Left ventricle myocardium inferior (tissue), 1 donor: ENCODE data around the gene SORT1. TPM values are rescaled to one million over a fixed set of nuclear protein-coding genes. Genes with fewer than 3 reads are reported as not detected.
"Not testable (repeated sequence)": the region's sequence is repeated elsewhere in the genome, so short reads cannot be mapped to it uniquely, and the experiment has no call there.

Experiments used
- DNase-seq: peaks from one replicate; pipeline ENCODE4 v3.0.0-alpha.2; 2020
- H3K27ac ChIP-seq: fragments of 200-600 bp; replicated peaks from 2 replicates; pipeline ENCODE4 v1.8.0; 2021
- H3K27me3 ChIP-seq: fragments of 200-600 bp; 2 replicates; pipeline ENCODE4 v1.8.0; 2021; ENCODE audit warnings: low read depth
- H3K36me3 ChIP-seq: fragments of 200-600 bp; 2 replicates; pipeline ENCODE4 v1.8.0; 2021
- H3K4me1 ChIP-seq: fragments of 200-600 bp; 2 replicates; pipeline ENCODE4 v1.8.0; 2021
- H3K4me3 ChIP-seq: fragments of 200-600 bp; 2 replicates; pipeline ENCODE4 v1.8.0; 2021; ENCODE audit warnings: mild to moderate bottlenecking, moderate library complexity
- H3K9me3 ChIP-seq: fragments of 200-600 bp; replicated peaks from 2 replicates; pipeline ENCODE4 v1.8.0; 2021
- intact Hi-C: fragments of 100-400 bp; cut with micrococcal nuclease; formaldehyde crosslinking; loops from one replicate; pipeline ENCODE4 v1.11.0; 2022
- total RNA-seq: library from RNA; stranded (reverse); fragmentation: NEBNext Ultra II Directional; extraction: Animal tissue kit (Norgen Biotek cat#: 25700); gene quantifications from one replicate; pipeline ENCODE4 v1.2.1, GENCODE V29; 2021
- TF ChIP-seq, protein P1 (sequence below): fragments of 200-600 bp; IDR thresholded peaks from 2 replicates; pipeline ENCODE4 v1.8.0; 2021; ENCODE audit warnings: antibody characterized with exemption, mild to moderate bottlenecking, borderline replicate concordance
- donor health status: DM: no; HTN: yes; CAD: no; lungs with severe emphysema.

SORT1 gene
- total RNA-seq, 1 donor from 2014 or later: 146 TPM

DNA sequence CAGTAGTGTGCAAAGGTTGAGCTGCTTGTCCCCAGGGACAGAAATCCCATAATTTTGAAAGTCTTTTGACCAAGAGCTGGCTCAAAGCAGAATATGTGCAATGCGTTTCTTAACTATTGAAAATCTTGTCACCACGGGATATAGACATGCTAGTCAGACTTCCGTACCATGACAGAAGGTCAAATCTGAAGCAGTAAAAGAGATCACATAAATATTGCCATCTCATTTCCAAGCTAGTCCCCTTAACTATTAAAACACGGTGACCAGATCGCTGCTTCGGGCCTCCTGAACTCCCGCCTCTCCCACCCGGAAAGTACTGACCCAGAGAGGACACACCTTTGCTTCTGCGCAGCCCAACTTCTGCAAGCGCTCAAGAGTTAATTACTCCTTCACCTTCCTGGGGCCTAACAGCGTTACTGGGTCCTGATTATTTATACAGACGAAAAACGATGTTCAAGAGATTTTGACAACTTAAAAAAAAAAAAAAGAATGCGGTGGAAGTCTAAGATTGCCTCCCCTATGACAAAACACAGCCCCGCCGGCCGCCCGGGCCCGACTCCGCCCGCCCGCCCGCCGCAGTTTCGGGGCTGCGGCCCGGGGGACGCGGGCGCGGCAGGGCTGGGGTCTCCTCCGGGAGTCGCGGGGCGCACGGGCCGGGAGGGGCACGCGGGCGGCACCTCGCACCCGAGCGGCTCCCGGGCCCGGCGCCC, 692 bp downstream of the SORT1 start:
- Histone ChIP-seq H3K36me3 (peaks cover 12% of the 10 kb centered on the region), H3K4me1 (peaks cover 68% of the 10 kb centered on the region), H3K27ac (peak overlapping the region; percentile 92), H3K4me3 (peak overlapping the region; percentile 74), H3K27me3 (no peaks in the 10 kb centered on the region), H3K9me3 (no peaks in the 10 kb centered on the region)
- intact Hi-C loops: loop anchor here (5.0 kb wide), 1 partner anchor 115 kb away; the partner anchor contains the start of gene PSRC1
- TF ChIP-seq, protein P1, sequence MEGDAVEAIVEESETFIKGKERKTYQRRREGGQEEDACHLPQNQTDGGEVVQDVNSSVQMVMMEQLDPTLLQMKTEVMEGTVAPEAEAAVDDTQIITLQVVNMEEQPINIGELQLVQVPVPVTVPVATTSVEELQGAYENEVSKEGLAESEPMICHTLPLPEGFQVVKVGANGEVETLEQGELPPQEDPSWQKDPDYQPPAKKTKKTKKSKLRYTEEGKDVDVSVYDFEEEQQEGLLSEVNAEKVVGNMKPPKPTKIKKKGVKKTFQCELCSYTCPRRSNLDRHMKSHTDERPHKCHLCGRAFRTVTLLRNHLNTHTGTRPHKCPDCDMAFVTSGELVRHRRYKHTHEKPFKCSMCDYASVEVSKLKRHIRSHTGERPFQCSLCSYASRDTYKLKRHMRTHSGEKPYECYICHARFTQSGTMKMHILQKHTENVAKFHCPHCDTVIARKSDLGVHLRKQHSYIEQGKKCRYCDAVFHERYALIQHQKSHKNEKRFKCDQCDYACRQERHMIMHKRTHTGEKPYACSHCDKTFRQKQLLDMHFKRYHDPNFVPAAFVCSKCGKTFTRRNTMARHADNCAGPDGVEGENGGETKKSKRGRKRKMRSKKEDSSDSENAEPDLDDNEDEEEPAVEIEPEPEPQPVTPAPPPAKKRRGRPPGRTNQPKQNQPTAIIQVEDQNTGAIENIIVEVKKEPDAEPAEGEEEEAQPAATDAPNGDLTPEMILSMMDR: no peak
- DNase-seq: no peak

DNA sequence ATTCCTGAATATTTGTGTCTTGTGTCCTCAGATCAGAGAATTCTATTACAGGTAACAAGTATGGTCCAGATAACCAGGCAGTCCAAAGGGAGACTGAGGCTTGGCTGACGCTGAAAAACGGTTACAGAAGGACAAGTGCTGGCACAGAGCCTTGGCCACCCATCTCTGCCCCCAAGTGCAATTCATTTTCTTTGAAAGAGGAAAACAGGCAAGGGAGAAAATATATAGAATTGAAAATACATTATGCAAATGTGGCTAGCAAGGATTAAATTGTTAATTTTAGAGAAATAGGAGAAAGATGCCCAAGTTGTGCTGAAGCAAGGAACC, 1.2 kb downstream of the SORT1 start:
- intact Hi-C loops: loop anchor here (5.0 kb wide), 1 partner anchor 114 kb away; the partner anchor contains the start of gene PSRC1
- Histone ChIP-seq H3K27ac (peak overlapping the region; percentile 92), H3K36me3 (peaks cover 7% of the 10 kb centered on the region), H3K4me3 (peak overlapping the region; percentile 74), H3K9me3 (no peaks in the 10 kb centered on the region), H3K27me3 (no peaks in the 10 kb centered on the region), H3K4me1 (peaks cover 68% of the 10 kb centered on the region)
- no peak for DNase-seq
- TF ChIP-seq, protein P1: no peak

DNA sequence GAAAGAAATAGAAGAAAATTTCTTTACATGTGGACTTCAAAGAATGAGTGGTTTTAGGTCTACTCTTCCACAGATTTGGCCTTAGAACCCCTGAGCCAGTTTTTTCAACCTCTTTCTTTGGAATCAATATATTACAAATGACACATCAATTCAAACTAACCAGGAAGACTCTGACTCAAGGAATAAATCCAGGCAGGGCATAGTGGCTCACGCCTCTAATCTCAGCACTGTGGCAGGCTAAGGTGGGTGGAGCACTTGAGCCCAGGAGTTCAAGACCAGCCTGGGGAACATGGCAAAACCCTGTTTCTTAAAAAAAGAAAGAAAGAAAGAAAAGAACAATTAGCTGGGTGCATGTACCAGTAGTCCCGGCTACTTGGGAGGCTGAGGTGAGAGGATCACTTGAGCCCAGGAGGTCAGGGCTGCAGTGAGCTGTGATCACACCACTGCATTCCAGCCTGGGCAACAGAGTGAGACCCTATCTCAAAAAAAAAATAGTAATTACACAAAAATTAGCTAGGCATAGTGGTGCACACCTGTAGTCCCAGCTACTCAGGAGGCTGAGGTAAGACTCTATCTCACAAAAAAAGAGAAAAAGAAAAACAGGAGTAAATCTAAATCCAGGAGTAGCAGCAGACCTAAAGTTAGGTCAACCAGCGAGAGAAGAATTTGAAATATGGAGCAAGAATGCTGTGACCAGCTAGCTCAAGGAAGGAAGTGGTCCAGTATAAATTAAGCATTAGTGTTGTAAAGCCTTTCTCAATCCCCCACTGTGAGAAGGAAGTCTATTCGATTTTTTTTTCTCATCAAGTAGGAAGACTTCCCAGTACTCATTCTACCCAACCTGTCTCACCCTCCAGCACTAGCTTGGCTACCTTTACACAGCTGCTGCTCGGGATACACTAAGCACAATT, 1.9 kb downstream of the SORT1 start:
- DNase-seq: no peak
- H3K27ac ChIP-seq: peak overlapping the region; percentile 92
- no peaks in the 10 kb centered on the region for H3K9me3 ChIP-seq
- H3K27me3 ChIP-seq: no peaks in the 10 kb centered on the region
- peak overlapping the region; percentile 74 for H3K4me3 ChIP-seq
- peaks cover 73% of the 10 kb centered on the region for H3K4me1 ChIP-seq
- intact Hi-C loops: loop anchor here (5.0 kb wide), 1 partner anchor 114 kb away; the partner anchor contains the start of gene PSRC1
- TF ChIP-seq, protein P1: no peak
- H3K36me3 ChIP-seq: peaks cover under 1% of the 10 kb centered on the region

DNA sequence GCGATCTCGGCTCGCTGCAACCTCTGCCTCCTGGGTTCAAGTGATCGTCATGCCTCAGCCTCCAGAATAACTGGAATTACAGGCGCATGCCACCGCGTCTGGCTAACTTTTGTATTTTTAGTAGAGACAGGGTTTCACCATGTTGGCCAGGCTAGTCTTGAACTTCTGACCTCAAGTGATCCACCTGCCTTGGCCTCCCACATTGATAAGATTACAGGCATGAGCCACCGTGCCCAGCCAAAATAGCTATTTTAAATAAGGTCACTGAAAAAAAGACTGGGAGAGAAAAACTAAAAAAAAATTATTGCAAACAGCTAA, 2.5 kb downstream of the SORT1 start:
- not testable (repeated sequence) for H3K9me3 ChIP-seq, H3K27me3 ChIP-seq, H3K36me3 ChIP-seq, DNase-seq
- intact Hi-C loops: loop anchor here (5.0 kb wide), 1 partner anchor 113 kb away; the partner anchor contains the start of gene PSRC1
- peaks cover 77% of the 10 kb centered on the region for H3K4me1 ChIP-seq
- H3K4me3 ChIP-seq: peak overlapping the region; percentile 74
- H3K27ac ChIP-seq: peak overlapping the region; percentile 92

DNA sequence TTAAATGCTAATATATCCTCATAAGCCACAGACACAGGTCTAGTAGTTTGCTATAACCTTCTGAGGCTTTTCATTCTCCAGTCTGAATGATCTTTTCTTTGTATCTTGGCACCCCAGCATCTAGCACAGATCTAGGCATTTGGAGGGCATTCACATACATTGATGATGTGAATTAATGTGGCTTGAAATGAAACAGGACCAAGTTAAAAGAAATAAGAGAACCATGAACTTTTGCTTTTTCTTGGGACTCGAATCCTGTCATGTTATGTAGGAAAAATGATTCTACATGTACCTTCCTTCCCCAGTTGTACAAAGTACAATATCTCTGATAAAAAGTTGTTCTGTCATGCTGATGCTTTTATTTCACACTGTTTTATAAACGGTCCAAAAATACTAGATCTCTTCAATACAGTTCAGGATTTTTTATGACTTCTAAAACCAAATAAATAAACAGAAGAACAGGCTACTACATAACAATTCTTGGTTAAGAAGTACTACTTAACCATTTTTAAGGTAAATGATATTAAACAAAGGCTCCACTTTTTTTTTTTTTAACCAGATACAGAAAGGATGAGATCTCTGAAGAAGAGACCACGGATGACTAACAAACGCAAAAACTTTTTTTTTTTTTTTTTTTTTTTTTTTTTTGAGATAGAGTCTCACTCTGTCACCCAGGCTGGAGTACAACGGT, 3.0 kb downstream of the SORT1 start:
- Histone ChIP-seq H3K4me3 (peak overlapping the region; percentile 74), H3K27me3 (no peaks in the 10 kb centered on the region), H3K36me3 (no peaks in the 10 kb centered on the region), H3K9me3 (no peaks in the 10 kb centered on the region), H3K27ac (peak overlapping the region; percentile 92), H3K4me1 (peaks cover 82% of the 10 kb centered on the region)
- TF ChIP-seq, protein P1: no peak
- intact Hi-C loops: loop anchor here (5.0 kb wide), 1 partner anchor 112 kb away; the partner anchor contains the start of gene PSRC1
- DNase-seq: no peak
